ENCODE data around the gene RHEX.

RHEX gene

DNA sequence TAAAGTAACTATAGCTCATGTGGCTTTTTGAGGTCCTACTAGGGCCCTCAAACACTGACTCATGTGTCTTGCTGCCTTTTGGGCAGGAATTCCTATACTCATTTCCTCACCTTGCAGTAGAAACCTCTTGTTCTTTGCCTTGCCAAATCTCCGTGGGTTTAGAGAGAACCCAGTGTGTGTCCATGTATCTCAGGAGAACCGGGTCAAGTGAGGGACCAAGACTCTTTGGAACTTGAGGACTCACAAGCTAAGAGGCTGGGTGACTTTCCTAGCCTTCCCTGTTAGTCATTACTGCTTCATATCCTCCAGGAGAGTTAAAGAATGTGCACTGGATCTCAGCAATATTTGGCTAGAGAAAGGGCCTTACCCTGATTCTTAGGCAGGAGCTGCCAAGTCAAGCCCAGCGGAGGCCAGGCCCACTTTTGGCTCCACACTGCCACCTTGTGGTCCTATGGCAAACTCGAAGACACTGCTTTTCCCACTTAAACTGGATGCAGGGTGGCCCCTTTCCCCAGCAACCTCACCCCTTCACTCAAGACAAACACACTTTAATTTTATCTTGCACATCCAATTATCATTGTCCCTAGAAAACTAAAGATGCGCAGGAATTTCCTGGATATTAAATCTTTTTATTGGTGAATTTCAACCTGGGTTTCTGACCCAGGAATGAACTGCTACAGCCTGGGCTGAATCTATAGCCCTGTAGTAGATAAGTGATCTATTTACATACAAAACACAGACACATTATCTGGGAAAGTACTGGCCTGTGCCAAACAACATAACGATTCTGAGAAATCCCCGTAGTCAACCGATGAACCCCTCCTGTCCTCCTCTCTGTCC is 53.6 kb downstream of the RHEX start:
- TF ChIP-seq, protein P1, sequence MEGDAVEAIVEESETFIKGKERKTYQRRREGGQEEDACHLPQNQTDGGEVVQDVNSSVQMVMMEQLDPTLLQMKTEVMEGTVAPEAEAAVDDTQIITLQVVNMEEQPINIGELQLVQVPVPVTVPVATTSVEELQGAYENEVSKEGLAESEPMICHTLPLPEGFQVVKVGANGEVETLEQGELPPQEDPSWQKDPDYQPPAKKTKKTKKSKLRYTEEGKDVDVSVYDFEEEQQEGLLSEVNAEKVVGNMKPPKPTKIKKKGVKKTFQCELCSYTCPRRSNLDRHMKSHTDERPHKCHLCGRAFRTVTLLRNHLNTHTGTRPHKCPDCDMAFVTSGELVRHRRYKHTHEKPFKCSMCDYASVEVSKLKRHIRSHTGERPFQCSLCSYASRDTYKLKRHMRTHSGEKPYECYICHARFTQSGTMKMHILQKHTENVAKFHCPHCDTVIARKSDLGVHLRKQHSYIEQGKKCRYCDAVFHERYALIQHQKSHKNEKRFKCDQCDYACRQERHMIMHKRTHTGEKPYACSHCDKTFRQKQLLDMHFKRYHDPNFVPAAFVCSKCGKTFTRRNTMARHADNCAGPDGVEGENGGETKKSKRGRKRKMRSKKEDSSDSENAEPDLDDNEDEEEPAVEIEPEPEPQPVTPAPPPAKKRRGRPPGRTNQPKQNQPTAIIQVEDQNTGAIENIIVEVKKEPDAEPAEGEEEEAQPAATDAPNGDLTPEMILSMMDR (conservative IDR thresholded peaks at IDR 0.05; ENCODE audit: low read depth, low read length) = peak; percentile 96
- DNase-seq (ENCODE audit: low read depth) = peak; percentile 85
- H3K4me3 ChIP-seq (ENCODE audit: low read depth, low read length) = no peak overlapping the region

DNA sequence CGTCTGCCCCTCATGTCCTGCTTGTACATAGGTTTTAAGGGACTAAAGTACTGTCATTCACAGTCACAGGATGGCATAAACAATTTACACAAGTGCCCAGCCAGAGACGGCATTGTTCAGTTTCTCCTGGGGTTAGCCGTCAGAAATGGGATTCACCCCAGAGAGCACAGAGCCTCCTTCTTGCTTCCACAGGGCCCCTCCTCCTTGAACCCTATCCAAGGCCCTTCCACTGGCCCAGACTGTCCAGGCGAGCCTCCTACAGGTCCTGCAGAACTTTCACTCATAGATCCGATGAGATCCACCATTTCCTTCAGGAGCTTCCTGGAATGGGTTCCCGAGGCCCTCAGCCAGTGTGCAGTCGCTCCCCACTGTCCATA is 54.2 kb downstream of the RHEX start:
- H3K4me3 ChIP-seq (ENCODE audit: low read depth, low read length) = no peak overlapping the region
- TF ChIP-seq, protein P1 (conservative IDR thresholded peaks at IDR 0.05; ENCODE audit: low read depth, low read length) = no peak
- no peak for DNase-seq (ENCODE audit: low read depth)

DNA sequence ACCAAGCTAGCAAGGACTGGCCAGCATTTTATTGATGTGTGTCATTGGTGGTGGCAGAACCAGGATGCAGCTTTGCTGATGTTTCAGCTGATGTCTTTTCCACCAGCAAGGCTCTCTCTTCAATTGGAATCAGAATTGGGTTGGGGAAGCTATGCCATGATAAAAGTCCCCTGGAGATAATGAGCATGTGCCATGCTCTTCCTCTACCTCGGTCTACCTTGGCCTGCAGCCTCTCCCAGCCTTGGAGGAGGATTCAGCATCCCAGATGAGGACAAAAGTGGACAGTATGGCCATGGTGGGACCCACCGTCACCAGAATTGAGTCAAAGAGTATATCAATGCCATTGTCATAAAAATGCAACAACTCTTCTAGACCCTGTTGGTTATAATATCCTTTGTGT is 55.7 kb downstream of the RHEX start:
- TF ChIP-seq, protein P1 (conservative IDR thresholded peaks at IDR 0.05; ENCODE audit: low read depth, low read length) = no peak
- DNase-seq (ENCODE audit: low read depth) = no peak
- H3K4me3 ChIP-seq (ENCODE audit: low read depth, low read length) = no peak overlapping the region

DNA sequence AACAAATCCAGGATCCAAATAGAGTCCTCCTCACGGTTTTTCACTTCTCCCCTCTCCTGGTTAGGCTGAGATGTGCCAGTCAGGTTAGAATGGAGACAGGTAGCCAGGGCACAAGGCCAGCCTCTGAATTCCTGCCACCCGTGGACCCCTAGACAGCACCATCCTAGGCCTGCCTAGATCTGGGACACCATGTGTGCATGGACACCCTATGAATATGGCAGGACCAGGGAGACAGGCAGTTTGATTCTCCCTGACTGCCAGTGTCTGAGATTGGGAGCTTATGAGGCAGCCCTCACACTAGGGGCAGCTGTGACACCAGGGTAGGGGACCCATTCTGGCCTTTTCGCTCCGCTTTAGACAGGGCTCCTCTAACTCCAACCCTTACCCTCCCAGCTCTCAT is 56.7 kb downstream of the RHEX start:
- no peak for DNase-seq (ENCODE audit: low read depth)
- TF ChIP-seq, protein P1 (conservative IDR thresholded peaks at IDR 0.05; ENCODE audit: low read depth, low read length) = no peak
- H3K4me3 ChIP-seq (ENCODE audit: low read depth, low read length) = no peak overlapping the region

DNA sequence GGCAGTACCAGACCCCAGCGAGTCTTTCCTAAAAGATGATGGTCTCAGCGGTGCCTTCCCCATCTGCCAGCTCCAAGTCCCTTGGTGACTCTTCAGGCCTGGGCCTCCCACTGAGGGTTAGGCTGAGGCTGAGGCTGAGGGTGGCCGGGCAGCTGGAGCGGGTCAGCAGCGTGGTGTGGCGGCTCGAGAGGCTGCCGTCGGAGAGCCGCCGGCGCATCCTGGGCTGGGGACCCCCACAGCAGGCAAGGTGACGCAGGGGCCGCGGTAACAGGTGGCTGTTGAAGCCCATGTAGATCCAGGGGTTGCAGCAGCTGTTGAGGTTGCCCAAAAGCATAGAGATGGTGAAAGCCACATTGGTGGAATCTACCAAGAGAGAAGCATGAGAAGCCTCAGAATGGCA is 57.2 kb downstream of the RHEX start:
- H3K4me3 ChIP-seq (ENCODE audit: low read depth, low read length) = no peak overlapping the region
- no peak for DNase-seq (ENCODE audit: low read depth)
- TF ChIP-seq, protein P1 (conservative IDR thresholded peaks at IDR 0.05; ENCODE audit: low read depth, low read length) = no peak

DNA sequence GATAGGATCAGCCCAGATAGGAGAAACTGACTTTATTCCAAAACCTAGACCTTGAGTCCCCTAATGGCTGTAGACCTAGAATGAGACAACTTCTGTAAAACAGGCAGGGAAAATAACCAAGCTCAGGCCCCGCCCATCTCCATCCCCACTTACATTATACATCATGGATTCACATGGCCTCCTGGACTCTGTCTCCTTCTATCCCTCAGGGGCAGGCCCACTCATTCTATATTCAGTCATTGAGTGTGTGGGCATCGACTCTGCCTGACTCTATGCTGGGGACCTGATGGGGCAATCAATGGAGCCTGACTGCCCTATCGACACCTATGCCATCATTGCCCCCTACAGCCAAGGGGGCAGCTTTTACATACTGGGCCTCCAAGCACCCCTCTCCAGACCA is 57.8 kb downstream of the RHEX start:
- no peak for DNase-seq (ENCODE audit: low read depth)
- TF ChIP-seq, protein P1 (conservative IDR thresholded peaks at IDR 0.05; ENCODE audit: low read depth, low read length) = no peak
- H3K4me3 ChIP-seq (ENCODE audit: low read depth, low read length) = no peak overlapping the region

All from choroid plexus epithelial cell (primary cell).